ENCODE measurements around the gene GNAI2.
"Not testable (repeated sequence)": the region's sequence is repeated elsewhere in the genome, so short reads cannot be mapped to it uniquely, and the experiment has no call there.

The GNAI2 gene

DNA sequence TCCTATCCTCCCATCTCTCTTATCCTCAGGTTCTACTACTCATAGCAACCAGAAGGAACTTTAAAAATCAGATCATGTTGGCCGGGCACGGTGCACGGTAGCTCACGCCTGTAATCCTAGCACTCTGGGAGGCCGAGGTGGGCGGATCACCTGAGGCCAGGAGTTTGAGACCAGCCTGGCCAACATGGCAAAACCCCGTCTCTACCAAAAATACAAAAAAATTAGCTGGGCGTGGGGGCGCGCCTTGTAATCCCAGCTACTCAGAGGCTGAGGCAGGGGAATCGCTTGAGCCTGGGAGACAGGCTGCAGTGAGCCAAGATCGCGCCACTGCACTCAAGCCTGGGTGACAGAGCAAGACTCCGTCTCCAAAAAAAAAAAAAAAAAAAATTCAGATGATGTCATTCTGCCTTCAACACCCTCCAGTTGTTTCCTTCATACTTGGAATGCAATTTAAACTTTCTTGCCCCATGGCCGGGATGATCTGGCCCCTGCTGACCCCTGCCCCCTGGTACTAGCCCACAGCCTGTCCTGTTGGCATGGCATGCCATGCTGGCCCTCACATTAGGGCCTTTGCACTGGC lies 7.7 kb upstream of the GNAI2 start:
- not testable (repeated sequence) for DNase-seq

DNA sequence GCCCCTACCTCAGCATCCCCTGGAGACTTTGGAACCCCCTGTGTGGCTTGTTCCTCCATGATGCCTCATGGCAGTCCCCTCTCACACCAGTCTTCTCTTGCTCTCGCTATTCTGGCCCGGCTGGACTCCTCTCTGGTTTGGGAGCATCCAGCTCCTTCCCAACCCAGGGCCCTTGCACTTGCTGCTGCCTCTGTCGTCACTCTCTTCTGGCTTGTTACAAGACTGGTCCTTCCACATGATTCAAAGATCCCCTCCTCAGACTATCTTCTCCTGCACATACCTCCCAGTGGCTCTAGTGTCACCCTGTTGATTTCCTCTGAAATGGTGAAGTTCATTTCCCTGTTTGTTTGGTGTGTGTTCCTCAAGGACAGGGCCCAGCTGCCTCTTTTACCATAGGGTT lies 6.5 kb upstream of the GNAI2 start:
- no peak for DNase-seq

DNA sequence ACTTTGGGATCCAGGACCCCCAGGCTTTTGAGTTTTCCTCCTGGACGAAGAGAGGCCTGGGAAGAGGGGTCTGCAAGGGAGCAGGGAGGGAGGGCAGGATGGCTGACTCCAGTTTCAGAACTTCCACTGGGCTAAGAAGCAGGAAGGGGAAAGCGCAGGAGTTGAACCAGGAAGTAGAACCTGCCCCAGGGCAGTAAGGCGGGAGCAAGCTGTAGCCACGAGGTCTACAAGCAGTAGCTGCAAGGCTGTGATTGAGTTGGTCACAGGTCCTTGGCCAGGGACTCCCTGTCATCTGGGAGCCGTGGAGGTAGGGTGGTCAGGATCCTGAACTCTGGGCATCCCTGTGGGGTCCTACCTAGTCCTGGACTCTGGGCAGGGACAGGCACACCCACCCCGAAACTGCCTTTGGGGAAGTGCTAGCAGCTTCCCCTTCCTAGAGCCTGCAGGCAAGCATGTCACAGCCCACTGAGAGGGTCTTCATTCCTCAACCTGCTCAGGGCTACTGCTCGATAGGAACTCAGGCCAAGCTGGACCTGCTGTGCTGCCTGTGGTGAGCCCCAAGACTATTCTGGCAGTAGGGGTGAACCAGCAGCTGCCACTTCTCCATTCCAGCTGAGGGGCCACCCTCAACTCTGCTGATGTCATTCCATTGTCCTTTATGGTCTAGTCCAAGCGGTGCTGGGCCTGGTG lies 5.8 kb upstream of the GNAI2 start:
- DNase-seq, result no peak

DNA sequence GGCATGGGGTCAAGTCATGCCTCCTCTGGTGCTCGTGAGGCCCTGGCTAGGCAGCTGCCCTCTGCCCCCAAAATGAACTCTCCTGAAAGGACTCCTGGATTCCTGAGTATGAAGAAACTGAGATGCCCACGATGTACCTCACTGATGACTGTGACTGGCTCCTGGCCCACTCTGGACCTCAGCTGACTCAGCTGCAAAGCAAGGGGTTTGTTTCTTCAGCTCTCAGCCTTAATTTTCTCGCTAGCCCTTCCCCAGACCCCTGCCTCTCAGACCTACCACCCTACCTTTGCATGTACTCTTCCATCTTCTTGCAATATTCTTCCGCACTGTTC lies 5.2 kb upstream of the GNAI2 start:
- DNase-seq, result no peak

DNA sequence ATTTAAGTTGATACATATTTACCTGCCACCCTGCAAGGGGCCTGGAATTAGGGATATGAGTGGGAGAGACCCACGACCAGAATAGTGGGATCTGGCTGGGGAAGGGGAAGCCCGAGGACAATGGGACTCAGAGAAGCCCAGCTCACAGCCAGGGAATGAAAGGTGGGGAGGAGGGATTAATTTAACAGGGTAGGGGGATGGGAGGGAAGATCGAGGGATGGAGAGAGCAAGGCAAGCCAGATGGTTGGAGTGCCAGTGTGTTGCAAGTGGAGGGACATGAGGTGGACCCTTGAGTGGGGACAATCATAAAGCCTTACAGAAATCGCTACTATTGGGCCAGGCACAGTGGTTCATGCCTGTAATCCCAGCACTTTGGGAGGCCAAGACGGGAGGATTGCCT lies 4.4 kb upstream of the GNAI2 start:
- no peak for DNase-seq

DNA sequence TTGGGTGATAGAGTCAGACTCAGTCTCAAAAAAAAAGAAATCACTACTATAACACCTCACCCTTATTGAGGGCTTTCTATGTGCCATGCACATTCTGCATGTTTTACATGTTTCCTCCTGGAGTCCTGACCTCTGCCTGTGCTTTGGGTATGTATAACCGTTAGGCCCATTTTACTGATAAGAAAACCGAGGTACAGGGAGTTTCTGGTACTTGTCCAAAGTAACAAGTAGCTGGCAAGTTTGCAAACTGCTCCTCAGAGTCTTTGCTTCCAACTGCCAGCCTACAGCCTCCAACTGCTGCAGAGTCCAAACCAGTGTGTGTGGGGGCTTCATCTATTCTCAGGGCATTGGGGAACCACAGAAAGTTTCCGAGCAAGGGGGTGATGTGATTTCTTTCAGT lies 3.7 kb upstream of the GNAI2 start:
- no peak for DNase-seq

DNA sequence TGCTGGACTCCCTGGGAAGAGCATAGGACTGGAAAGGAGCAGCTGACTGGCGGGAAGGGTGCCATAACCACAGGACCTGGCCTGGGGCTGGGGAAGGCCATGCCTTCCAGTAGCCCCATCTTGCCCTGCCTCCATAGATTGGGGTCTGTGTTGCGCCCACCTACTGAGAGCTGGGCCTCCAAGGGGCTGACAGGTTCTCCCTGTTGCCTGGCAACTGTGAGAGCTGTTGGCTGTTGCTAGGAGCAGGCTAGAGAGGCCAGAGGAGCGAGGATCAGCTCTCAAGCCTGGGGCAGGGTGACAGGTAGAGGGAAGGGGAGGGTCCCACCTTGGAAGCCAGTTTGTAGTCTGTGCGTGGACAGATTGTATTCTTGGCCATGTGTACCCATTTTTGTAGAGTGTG lies 2.8 kb upstream of the GNAI2 start:
- no peak for DNase-seq

DNA sequence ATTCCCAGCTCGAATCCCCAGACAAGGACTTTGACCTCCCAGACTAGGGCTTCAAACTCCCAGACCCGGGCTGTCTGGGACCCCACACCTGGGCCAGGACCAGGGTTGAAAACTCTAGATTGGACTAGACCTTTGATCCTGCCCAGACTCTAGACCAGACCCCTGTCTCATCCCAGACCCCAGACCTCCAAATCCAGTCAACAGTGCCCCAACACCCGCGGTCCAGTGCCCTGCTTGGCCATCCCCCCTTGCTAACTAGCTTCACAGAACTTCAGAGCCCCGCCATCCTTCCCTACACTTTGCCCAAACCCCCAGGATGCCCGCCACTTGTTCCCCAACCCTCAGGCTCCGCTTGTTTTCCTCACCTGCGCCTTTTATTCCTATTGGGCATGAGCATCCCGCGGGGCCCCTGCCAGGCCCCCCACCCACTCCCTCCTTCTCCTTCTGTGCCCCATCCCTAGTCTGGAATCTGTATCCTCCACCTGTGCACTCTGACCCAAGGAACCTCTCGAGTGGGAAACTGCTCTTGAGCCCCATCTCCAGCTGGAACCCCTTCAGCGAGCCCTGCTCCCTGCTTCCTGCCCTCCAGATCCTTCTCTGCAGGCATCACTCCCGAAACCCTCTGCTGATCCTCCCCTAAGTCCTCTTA lies 604 bp downstream of the GNAI2 start:
- no peak for DNase-seq

DNA sequence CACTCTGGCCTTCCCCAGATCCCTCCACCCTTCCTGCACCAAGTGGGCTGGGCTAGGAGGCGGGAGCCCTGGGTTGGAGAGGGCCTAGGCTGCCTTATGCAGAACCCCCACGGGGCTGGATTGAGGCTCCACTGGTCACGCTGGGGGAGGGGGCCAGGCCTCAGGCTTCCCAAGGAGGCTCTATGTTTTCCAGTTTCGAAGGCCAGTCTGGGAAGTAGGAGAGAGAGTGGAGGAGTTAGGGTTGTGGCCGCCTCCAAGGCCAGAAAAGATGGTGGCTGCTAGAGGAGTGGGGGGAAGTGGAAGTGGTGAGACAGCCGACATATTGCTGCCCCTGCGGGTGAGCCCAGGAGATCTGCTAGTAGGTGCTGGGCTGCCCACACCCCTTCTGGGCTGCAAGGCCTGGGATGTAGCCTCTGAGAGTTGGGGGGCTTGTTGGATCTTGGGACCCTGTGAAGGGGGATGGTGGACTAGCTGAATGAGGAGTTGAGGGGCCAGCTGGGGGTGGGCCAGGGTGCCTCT lies 1.2 kb downstream of the GNAI2 start:
- DNase-seq, result no peak

DNA sequence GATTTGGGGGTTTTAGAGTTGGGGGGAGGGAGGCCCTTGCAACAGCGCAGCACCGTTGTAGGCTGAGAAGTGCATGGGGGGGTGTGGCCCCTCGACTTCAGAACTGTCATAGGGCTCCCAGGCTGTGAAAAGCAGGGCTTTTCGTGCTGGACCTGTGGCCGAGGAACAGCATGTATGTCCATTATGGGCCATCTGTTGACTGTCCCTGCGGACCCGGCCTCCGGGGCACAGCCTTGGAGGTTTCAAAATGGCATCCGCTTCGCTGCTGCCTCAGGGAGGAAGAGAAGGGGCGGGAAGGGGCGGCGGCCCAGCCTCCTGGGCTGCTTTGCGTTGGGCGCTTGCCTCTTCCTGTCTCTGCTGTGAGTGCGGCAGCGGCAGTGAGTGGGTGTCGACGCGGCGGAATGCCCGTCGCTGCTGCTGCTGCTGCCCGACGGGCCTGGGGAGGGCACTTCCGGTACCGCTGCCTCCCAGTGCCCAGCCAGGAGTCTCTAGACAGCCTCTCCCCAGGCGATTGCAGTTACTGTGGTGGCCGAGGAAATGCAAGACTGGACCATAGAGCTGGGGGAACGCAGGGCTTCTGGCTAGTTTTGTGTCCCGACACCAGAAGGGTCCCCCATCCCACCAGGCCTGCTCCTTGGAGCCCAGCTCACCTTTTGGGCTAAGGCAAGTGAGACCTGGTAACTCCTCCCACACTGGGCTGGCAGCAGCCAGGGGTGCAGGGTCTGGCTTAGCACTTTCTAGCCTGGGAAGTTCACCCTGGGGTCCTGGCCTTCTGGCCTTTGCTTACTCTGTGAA lies 1.9 kb downstream of the GNAI2 start:
- DNase-seq, result peak; percentile 63

DNA sequence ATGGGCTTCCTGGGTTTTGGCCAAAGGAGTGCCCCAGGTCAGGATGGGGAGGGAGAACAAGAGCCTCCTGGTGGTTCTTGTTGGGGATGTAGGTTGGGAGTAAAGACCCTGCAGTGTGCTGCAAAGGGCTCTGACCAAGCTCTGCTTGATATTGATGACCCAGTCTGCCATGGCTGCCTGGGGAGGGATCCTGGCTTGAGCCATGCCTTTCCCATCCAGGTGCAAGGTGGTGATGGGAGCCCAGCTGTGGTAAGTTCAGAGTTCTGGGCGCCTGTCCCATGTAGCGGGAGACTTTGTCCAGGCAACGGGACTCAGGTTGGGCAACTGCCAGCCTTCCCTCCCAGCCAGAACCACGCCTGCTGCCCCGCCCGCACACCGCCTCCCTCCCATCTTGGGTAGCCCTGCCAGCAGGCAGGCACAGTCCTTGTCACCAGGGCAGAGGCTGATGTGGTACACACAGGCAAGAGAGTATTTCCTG lies 2.6 kb downstream of the GNAI2 start:
- no peak for DNase-seq

DNA sequence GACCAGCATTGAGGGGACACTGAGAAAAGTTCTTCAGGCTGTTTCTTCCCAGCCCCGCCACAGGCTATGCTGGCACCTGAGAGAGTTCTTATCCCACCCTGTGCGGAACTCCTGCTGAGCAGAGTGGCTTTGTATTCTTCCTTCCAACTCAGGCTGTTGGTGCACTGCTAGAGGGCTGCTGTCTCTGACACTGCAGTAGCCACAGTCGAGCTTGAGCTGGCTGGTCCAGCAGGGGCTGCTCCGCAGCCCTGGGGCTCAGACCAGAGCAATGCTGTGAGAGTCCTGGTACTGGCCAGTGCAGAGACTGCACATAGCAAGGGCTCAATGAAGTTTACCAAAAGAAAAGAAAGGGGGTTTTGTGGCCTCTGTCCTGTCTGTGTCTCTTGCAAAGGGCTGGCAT lies 3.6 kb downstream of the GNAI2 start:
- no peak for DNase-seq

DNA sequence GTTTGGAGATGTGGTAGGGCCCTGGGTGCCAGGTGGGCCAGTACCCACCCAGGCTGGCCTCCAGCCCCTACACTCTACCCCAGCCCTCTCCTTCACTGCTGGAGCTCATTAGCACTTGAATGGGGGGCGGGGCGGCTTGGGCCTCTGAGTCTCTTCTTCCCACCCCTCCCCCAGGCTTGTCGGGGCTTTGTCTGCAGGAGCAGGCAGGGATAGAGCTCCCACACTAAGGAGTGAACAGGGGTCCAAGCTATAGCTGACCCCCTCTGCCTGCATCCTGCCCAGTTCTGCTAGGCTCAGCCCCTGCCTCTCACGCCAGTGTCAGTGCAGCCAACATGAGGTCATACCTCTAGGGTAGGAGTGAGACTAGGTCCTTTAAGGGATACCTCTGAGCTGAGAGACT lies 5.2 kb downstream of the GNAI2 start:
- no peak for DNase-seq

DNA sequence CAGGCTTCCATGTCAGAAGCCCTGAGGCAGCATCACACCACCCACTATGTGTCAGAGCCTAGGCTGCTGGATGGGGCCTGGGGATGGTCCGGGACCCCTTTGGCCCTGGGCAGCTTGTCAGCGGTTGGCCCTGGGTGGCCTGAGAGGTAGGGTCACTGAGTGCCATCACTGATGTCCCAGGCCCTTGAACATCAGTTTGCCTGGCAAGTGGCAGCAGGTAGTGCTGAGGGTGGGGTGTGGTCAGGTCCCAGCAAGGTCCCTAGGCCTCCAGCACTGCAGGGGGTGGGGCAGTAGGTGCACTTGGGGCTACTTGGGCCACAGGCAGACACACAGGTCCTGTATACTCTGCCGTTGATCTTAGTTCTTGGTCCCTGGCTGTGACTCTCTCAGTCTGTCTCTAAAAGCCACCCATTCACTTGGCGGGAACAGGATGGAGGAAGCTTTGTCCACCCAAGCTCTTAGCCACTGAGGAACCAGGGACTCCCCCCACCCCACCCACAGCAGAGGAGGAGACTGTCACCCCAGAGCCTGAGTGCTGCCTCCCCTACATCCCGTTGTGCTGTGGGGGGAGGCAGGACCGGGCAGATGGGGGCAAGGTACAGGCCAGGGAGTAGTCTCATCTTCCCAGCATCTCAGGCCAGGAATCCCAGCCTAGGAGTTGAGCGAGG lies 5.8 kb downstream of the GNAI2 start:
- DNase-seq, result no peak

DNA sequence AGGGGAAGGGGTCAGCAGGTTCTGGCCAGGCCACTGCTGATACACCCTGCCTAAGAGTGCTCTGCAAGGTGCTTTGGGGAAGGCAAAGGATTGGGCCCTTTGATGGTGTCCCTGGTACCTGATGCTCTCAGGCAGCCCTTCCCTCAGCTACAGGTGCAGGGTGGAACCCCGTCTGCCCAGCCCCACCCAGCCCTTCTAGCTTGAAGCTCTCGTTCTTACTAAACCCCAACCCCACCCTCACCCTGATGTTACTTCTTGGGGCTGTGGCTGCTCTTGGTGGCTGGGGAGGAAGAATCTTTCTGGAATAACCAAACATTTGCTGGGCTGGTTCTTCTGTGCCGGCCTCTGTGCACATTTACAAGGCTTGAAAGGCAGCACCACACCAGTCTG lies 6.4 kb downstream of the GNAI2 start:
- DNase-seq, result no peak

DNA sequence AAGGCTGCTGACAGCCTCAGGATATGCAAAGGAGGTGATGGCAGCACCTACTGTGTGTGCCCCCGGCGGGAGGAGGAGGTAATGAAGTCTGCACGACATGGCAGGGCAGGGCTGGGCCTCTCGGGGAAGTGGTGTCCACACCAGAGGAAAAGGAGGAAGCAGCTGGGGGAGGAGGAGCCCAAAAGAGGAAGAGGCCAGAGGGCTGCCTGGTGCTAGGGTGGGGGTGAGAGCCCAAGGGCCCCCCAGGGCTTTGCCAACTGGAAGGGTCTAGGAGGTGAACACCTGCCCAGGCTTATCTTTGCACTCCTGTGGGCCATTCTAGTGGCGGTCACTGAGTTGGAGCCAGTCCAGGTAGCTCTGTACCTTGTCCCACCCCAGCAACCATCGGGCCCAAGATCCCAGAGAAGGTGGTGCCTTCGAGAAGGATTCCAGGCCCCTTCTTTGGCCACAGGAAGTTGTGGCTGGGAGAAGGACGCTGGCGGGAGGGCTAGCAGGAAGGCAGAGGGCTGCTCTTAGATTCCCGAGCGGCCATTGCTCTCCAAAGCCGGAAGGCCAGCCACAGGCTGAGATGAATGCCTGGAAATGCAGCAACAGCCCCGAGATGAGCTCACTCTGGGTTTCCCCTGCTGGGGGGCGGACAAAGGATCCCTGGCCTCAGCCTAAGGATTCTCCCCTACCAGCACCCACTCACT lies 7.0 kb downstream of the GNAI2 start:
- peak; percentile 71 for DNase-seq

DNA sequence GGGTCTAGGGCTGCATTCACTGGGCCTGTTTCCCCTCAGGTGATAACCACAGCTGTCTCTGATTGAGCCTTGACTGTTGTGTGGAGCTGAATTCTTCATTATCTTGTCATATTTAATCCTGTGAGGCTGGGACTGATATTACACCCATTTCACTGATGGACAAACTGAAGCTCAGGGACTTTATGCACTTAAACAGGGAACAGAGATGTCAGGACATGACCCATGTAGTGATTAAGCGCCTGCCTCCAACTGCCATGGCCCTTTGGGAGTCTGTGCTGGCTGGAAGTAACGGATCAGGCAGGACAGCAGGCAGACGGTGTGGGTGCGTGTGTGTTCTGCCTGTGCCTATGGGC lies 7.5 kb downstream of the GNAI2 start:
- DNase-seq, result no peak

DNA sequence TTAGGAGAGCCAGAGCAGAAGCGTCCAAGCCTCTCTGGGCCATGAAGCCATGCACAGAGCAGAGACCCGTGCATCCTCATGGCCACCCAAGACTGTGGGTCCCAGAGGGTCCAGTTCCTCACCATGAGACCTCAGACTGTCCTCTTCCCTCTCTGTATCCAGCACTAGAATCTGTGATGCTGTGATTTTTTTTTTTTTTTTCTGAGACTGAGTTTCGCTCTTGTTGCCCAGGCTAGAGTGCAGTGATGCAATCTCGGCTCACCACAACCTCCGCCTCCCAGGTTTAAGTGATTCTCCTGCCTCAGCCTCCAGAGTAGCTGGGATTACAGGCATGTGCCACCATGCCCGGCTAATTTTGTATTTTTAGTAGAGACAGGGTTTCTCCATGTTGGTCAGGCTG lies 8.8 kb downstream of the GNAI2 start:
- not testable (repeated sequence) for DNase-seq

DNA sequence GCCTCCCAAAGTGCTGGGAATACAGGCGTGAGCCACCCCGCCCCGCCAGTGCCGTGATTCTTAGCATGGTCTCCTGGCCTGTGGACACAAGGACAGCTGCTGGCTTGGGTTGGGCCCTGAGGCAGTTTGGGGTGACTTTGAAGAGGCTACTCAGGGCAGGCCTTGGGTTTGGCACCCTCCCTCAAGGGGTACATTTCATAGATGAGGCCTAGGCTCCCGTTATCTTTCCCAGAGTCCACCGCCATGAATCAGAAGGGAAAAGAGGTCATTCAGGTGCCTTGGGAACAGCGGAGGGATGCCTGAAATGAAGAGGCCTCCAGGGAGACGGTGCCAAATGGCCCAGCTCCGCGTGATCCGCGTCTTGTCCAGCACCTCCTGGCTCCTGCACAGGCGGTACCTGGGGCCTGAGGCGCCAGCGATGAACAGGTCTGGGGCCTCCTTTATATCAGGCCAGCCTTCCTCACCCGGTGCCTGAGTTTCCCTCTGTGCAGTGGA lies 9.3 kb downstream of the GNAI2 start:
- no peak for DNase-seq

DNA sequence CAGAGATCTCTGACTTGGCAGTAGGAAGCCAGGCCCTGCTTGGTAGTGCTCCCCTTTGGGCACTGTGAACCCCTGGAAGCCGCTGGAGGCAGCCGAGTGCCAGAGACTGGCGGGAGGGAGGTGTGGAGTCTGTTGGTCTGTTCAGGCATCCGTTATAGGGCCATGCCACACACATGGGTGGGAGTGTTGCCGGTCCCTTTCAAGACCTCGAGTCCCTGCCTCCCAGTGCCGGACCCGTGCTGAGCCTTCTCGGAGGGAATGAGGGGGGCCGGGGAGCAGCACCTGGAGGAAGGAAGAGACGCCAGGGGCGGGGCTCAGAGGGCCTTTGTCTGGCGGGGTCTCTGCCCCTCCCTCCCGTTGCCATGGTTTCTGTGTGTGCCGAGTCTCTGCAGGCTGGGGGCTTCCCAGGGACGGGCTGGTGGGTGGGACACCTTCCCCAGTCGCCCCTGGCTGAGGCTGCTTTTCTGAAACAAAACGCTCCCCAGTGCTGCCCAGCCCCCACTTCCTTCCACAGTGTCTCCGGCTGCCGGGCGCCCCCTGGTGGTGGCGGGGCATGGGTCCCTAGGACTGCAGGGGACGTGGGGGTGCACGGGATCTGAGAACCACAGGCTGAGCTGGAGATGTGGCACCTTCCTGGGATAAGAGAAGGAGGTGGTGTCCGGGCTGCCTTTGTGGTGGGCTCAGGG lies 10.0 kb downstream of the GNAI2 start:
- peak; percentile 86 for DNase-seq

DNA sequence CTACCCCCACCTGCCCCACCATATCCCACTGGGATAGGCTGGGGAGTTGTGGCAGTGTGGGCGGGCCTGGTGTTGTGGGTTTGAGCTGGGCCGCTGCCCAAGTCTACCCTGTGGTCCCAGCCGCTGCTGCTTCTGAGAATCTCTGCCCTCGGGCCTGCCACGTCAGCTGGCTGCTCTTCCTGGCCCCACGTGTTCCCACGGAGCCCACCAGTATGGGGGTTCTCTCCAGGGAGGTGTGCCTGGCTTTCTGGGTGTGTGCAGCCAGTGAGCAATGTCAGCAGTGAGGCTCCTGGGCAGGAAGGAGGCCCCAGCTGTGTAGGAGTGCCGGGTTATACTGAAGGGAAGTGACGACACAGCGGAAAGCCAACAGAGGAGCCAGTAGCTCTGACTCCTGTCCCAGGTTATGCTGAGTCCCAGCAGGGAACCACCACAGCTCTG lies 10.5 kb downstream of the GNAI2 start:
- peak; percentile 43 for DNase-seq

DNA sequence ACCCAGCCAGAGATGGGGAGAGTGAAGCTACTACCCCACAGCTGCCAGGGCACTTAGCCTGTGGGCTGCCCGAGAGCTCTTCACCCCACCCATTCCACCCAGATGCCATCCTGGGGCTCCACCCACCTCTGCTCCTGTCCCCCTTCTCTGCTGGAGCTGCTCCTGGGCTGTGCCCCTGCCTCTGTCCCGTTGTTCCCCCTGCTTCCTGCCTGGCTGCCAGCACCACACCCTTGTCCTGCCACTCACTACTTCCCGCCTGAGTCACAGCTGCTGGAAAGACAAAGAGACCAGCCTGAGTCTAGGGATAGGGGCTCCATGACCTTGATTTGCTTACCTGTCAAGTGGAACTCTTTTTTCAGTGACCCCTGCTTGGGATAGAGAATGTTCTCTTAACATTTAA lies 12.4 kb downstream of the GNAI2 start:
- DNase-seq, result no peak
